Skeletal muscle satellite cell (primary cell): ENCODE data around the gene ETV3L. TPM values are rescaled to one million over a fixed set of nuclear protein-coding genes. Genes with fewer than 3 reads are reported as not detected.

Source experiments
- H3K27me3 ChIP-seq: 2 replicates; pipeline ENCODE4 v1.7.0; 2013; ENCODE audit warnings: low read length; ENCODE audit not compliant: control insufficient read depth, insufficient read depth
- H3K36me3 ChIP-seq: 2 replicates; pipeline ENCODE4 v1.7.0; 2013; ENCODE audit warnings: mild to moderate bottlenecking, control low read depth, low read length; ENCODE audit not compliant: insufficient read depth
- H3K4me1 ChIP-seq: 2 replicates; pipeline ENCODE4 v1.7.0; 2013; ENCODE audit warnings: low read length; ENCODE audit not compliant: control insufficient read depth, insufficient read depth
- H3K4me2 ChIP-seq: 2 replicates; pipeline ENCODE4 v1.7.0; 2013; ENCODE audit warnings: mild to moderate bottlenecking, low read length
- H3K4me3 ChIP-seq: 2 replicates; pipeline ENCODE4 v1.7.0; 2013; ENCODE audit warnings: low read length
- H3K9ac ChIP-seq: 2 replicates; pipeline ENCODE4 v1.7.0; 2013; ENCODE audit warnings: mild to moderate bottlenecking, low read depth, low read length, moderate library complexity
- H3K9me3 ChIP-seq: replicated peaks from 2 replicates; pipeline ENCODE4 v1.7.0; 2013; ENCODE audit warnings: mild to moderate bottlenecking, control low read depth, low read length
- total RNA-seq: library from RNA; depleted of rRNA; stranded (reverse); fragments of >200 nt; gene quantifications from 2 replicates; pipeline ENCODE4 v1.2.3, GENCODE V29; 2012; rRNA removed

The ETV3L gene
- total RNA-seq, result not detected in 2 replicates

DNA sequence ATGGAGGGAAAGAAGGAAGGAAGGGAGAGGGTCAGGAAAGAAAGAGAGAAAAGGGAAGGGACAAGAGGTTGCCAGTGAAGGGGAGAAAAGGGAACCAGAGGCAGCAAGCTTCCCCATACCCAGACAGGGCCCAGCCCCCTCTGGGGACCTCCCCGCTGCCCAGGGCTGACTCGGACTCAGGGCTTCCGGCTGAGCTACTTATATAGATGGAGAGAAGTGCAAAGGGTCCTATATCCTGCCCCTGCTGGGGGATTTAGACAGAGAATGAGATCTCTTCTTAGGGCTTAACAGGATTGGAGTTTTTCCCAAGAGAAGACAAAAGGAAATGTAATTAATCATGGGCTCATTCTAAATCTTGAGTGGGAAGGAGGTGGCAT, at the start of gene ETV3L:
Gene ETV3L, minus strand, starts transcription at position 176 of the 377 bp plus-strand sequence. CDS start 285 bp downstream, outside the sequence.
- Histone ChIP-seq H3K36me3 (no peaks in the 10 kb centered on the region), H3K9ac (no peak within 1 kb of the TSS), H3K27me3 (peaks cover 16% of the 10 kb centered on the region), H3K4me3 (no peak within 1 kb of the TSS), H3K4me1 (no peaks in the 10 kb centered on the region), H3K9me3 (no peaks in the 10 kb centered on the region), H3K4me2 (no peak within 1 kb of the TSS)

DNA sequence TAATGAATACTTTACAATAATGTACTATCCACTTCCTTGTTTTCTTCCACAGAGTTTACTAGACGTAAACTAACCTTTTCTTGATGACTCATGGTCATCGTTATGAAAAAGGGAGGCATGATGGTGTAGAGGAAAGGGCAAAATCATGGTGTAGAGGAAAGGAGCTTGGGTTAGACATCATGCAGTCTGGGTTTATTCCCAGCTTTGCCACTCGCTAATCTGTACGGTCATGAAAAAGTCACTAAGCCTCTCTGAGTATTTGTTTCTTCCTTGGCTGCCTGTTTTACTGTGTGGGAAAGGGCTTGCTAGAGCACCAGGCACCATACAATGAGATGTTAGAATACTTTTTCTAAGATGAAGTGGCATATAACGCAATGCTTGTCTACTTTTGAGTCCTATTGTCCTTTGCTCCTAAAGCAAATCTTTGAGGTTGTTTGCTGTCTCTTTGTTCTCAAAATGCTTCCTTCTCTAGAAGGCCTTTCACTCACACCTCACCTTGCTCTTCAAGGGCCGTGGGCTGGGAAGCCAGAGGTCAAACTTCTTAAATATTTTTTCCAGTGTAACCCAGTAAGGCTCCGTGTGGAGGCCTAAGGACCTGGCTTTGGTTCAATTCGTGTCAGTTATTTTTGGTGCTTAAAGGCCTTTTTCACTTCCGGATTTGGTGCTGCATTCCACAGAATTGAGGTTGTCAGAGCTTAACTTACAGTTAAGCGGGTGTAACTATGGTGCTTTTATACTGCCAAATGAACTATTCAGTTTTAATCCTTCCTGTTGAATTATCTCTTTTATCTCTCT, 48.5 kb upstream of the ETV3L start:
- Histone ChIP-seq H3K9ac (no peak overlapping the region), H3K4me3 (no peak overlapping the region), H3K9me3 (no peaks in the 10 kb centered on the region), H3K4me2 (no peak overlapping the region), H3K36me3 (no peaks in the 10 kb centered on the region), H3K4me1 (no peaks in the 10 kb centered on the region), H3K27me3 (peaks cover 70% of the 10 kb centered on the region)

DNA sequence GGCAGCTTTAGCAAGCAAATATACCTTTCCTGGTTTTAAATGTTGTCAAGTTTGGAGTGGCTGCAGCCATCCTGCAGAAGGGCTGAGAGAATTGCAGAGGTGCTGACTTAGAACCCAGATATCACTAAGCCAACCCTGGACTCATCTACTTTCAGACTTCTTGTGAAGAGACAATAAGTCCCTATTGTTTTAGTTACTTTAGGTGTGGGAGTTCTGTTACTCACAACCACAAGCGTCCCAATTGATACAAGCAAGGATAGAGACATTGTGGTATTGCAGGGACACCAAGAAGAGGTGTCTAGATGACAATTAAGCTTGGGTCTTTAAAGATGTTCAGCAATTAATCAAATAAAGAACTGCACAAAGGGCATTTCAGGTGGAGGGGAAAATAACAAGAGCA, 47.4 kb upstream of the ETV3L start:
- H3K36me3 ChIP-seq, result no peaks in the 10 kb centered on the region
- no peak overlapping the region for H3K9ac ChIP-seq
- no peak overlapping the region for H3K4me3 ChIP-seq
- no peak overlapping the region for H3K4me2 ChIP-seq
- H3K9me3 ChIP-seq, result no peaks in the 10 kb centered on the region
- H3K4me1 ChIP-seq, result no peaks in the 10 kb centered on the region
- H3K27me3 ChIP-seq, result peaks cover 61% of the 10 kb centered on the region

DNA sequence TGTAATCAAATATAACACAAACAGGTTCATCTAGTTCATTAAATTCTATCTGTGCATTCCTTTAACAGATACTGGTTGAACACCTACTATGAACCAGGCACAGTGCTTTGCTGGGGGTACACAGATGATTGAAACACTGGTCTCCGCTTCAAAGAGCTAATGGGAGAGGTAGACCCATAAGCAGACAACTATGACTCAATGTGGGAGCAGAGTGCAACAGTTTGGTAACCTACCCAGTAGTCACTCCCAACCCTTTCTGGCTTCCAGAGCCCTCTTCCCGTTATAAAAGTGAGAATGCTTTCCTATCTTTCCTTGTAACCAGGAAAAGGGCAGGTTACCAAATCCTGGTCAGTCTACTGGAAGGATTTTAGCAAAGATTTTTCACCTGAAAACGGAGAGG, 46.6 kb upstream of the ETV3L start:
- H3K27me3 ChIP-seq, result peaks cover 53% of the 10 kb centered on the region

DNA sequence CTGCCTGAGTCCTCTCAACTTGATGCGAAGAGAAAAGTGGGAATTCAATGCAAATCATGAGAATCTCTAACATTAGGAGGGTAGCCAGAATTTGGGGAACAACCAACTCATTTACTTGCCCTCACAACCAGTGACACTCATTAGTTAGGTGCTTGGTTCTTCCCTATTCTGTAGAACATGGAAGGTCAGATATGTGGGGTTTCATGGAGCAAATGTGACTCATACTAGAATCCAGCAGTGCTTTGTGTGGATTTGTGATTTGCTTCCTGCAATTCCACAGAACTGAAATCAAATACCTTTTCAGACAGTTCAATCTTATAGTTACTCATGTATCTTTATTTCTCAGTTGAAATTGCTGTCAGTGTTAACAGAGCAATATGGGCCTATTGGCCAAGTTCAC, 45.5 kb upstream of the ETV3L start:
- Histone ChIP-seq H3K27me3 (peaks cover 46% of the 10 kb centered on the region), H3K36me3 (no peaks in the 10 kb centered on the region), H3K9me3 (no peaks in the 10 kb centered on the region), H3K9ac (no peak overlapping the region), H3K4me3 (no peak overlapping the region), H3K4me2 (no peak overlapping the region), H3K4me1 (no peaks in the 10 kb centered on the region)

More for the DNA sequence above, 46.6 kb upstream of the ETV3L start:
- Histone ChIP-seq H3K9me3 (no peaks in the 10 kb centered on the region), H3K4me3 (no peak overlapping the region), H3K4me1 (no peaks in the 10 kb centered on the region), H3K36me3 (no peaks in the 10 kb centered on the region), H3K9ac (no peak overlapping the region), H3K4me2 (no peak overlapping the region)

DNA sequence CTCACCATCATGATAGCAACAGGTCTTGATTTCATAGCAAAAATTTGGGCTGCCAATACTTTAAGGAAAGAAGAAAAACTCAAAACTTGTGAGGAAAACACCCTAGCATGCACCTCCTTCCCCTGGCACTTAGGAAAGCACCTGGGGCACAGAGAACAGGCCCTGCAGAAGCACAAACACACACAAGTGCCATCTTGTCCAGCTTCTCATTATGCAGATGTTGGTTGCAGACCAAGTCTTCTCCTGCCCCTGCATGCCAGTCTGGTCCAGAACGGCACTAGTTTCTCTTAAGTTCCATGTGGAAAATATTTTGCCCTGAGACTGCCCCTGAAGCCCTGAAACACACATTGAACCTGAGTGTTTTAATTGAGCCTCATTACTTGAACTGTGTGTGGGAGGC, 44.9 kb upstream of the ETV3L start:
- Histone ChIP-seq H3K4me3 (no peak overlapping the region), H3K4me1 (no peaks in the 10 kb centered on the region), H3K9me3 (no peaks in the 10 kb centered on the region), H3K9ac (no peak overlapping the region), H3K27me3 (peaks cover 40% of the 10 kb centered on the region), H3K4me2 (no peak overlapping the region), H3K36me3 (no peaks in the 10 kb centered on the region)

DNA sequence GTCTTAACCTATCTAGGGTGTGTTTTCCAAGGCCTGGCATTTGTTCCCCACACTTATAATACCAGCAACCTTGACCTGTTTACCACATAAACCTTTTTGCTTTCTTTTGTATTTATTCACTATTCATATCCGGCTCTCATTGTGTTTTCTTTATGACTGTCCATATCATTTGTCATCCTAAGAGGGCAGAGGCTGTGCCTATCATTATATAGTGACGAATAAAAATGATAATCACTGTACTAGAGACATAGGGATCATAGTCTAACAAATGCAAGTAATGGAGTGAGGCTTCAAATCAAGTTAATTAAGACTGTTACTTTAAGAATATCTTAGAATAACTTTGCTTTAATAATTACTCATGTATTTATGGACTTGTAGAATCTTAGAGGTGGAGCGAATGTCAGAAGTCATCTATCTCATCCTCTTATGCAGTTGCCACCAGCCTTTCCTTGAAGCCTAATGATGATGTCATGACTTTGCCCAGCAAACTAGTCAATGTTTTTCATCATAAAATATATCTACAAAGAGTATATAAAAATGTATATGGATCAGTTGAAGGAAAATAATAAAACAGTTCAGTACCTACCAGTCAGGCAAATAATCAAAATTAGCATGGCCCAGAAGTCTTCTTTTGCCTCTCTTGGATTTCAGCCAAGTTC, 43.3 kb upstream of the ETV3L start:
- H3K9me3 ChIP-seq, result no peaks in the 10 kb centered on the region
- H3K4me2 ChIP-seq, result no peak overlapping the region
- H3K4me3 ChIP-seq, result no peak overlapping the region
- peaks cover 37% of the 10 kb centered on the region for H3K27me3 ChIP-seq
- H3K9ac ChIP-seq, result no peak overlapping the region
- H3K4me1 ChIP-seq, result peaks cover 7% of the 10 kb centered on the region
- H3K36me3 ChIP-seq, result no peaks in the 10 kb centered on the region

DNA sequence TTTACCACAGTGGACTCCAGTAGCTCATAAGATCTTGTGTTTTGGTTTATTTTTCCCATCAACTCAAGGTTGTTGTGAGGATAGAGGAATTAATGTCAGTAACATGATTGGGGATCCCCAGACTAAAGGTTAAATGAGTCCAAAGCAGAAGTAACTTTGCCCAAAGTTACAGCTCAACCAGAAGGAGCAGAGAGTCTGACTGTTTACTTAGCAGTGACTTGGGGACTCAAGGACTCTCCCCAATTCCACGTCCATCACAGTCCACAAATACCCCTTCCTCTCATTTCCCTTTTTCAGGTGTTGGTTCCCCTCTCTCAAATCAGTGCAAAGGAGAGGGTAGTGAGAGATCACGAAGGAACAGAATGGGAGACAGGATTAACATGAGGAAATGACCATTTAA, 42.6 kb upstream of the ETV3L start:
- Histone ChIP-seq H3K9me3 (no peaks in the 10 kb centered on the region), H3K27me3 (peaks cover 32% of the 10 kb centered on the region), H3K9ac (no peak overlapping the region), H3K4me2 (no peak overlapping the region), H3K4me1 (peaks cover 7% of the 10 kb centered on the region), H3K4me3 (no peak overlapping the region), H3K36me3 (no peaks in the 10 kb centered on the region)

DNA sequence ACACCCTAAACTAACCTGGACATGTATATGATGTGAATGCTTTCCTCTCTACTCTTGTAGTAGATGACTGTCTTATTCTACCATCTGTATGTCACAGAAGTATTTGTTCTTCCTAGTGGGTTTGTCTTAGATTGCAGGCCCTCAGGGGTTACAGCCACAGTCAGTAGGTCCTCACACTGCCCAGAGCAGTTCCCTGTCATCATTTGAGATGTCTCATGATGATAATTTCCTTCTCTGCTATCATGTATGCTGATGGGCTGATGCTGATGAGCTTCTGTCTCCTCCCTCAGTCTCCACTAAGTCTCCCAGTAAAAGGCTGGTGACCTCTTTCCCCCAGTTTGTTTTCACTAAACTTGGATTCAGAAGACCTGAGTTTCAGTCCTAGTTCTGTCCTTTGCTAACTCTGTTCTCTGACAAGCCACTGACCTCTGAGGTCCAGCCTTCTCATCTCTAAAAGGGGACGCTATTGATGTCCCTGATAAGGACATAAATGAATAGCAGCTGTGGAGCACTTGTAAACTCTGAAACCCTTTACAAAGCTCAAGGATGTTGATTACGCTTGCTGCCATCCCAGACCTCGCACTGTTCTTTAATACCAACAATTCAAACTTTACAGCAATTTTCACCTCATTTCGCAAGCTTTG, 41.7 kb upstream of the ETV3L start:
- Histone ChIP-seq H3K4me3 (no peak overlapping the region), H3K36me3 (no peaks in the 10 kb centered on the region), H3K27me3 (peaks cover 24% of the 10 kb centered on the region), H3K9me3 (no peaks in the 10 kb centered on the region), H3K9ac (no peak overlapping the region), H3K4me1 (peaks cover 15% of the 10 kb centered on the region), H3K4me2 (no peak overlapping the region)

DNA sequence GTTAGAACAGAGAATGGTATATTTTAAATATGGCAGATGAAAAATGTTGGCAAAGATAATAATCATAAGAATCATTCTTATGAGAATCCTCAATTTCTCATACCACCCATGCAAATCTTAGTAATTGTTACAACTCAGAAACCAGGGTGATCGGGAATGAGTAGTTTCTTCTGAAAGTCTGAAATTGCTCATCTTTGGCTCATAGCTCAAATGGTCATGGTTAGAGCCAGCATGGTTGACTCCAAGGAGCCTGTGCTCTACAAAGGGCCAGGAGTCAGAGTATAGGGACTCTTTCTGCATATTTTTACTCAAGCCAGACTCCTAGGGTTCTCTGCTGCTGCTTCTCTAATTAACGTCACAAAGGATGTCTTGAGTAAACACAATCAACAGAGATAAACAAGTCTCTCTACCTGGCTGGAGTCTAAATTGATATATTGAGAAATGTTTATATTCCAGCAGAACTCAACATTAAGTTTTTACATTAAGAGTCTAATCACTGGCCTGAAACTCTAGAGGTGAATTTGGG, 40.5 kb upstream of the ETV3L start:
- Histone ChIP-seq H3K4me1 (peaks cover 24% of the 10 kb centered on the region), H3K9me3 (no peaks in the 10 kb centered on the region), H3K27me3 (peaks cover 19% of the 10 kb centered on the region), H3K4me2 (no peak overlapping the region), H3K4me3 (no peak overlapping the region), H3K36me3 (peaks cover 11% of the 10 kb centered on the region), H3K9ac (no peak overlapping the region)

DNA sequence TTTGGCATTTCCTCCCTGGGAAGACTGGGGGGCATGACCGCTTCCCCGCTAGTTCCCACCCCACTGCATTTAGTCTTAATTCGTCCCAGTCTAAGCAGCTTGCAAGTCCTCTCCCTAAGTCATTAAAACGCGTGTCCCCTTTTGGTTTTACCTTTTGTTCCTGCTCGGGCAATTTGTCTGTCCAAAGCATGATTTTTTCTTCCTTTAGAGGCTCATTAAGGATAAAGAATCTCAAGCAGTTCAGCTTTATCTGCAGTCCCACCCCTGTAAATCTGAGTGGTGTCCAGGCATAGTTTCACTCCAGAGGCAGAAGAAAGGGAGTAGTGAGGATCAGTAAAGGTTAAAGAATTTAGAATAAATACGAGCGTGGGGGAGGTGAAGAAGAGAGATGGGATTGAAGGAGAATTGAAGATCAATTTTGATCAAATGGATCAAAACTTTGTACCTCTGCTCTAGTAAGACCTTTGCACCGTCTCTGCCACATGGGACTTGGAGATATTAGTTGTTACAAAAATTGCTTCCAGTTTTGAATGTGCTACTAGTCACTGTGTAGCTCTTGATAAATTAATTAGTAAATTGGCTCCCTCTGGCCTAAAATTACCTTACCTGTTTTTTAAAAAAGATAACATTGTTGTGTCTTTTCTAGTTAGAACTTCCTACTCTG, 39.6 kb upstream of the ETV3L start:
- H3K4me1 ChIP-seq, result peaks cover 24% of the 10 kb centered on the region
- peak overlapping the region; percentile 80 for H3K4me2 ChIP-seq
- H3K9me3 ChIP-seq, result no peaks in the 10 kb centered on the region
- peaks cover 11% of the 10 kb centered on the region for H3K27me3 ChIP-seq
- peak overlapping the region; percentile 97 for H3K9ac ChIP-seq
- peaks cover 20% of the 10 kb centered on the region for H3K36me3 ChIP-seq
- peak overlapping the region; percentile 97 for H3K4me3 ChIP-seq
